H1 (cell line): ENCODE measurements around the gene PSMC3IP. TPM values are rescaled to one million over a fixed set of nuclear protein-coding genes. Genes with fewer than 3 reads are reported as not detected.

ENCODE experiments used
- CTCF ChIA-PET: fragments of 300-600 bp; sonication (Branson Sonifier 250); formaldehyde crosslinking; loops from one replicate; lab custom pipeline; 2021; ENCODE audit not compliant: partially characterized antibody; lab: Charles Lee
- POLR2A ChIA-PET: fragments of 300-600 bp; sonication (Branson Sonifier 250); formaldehyde crosslinking; loops from one replicate; lab custom pipeline; 2021; ENCODE audit warnings: inconsistent platforms; ENCODE audit not compliant: partially characterized antibody; lab: Charles Lee
- DNase-seq, 2 experiments: peaks; one replicate each; pipeline versions ENCODE4 v3.0.0 to v3.0.0-alpha.2; 2010 to 2022; ENCODE audit warnings: low spot score in 2 of 2, low read depth in 1 of 2, mixed read lengths in 1 of 2
- FAIRE-seq: peaks from 2 replicates; lab custom pipeline; 2011; peaks lifted over from hg19 to GRCh38; lab: Jason Lieb, UNC
- H2AFZ ChIP-seq: 2 replicates; pipeline ENCODE4 v1.8.1; 2012; ENCODE audit warnings: low read length, inconsistent platforms
- H2AK5ac ChIP-seq: 2 replicates; pipeline ENCODE4 v1.6.1; 2013; ENCODE audit warnings: low read depth, low read length
- H2BK120ac ChIP-seq: replicated peaks from 2 replicates; pipeline ENCODE3; 2013; ENCODE audit warnings: low read depth, low read length, inconsistent platforms
- H2BK12ac ChIP-seq: 2 replicates; pipeline ENCODE4 v1.6.1; 2013; ENCODE audit warnings: low read depth, low read length
- H2BK15ac ChIP-seq: 2 replicates; pipeline ENCODE4 v1.6.1; 2013; ENCODE audit warnings: low read length
- H2BK20ac ChIP-seq: 2 replicates; pipeline ENCODE4 v1.6.1; 2013; ENCODE audit warnings: low read length
- H2BK5ac ChIP-seq: 2 replicates; pipeline ENCODE4 v1.6.1; 2013; ENCODE audit warnings: low read depth, low read length
- H3K14ac ChIP-seq: 2 replicates; pipeline ENCODE4 v1.6.1; 2013; ENCODE audit warnings: inconsistent platforms; ENCODE audit not compliant: insufficient read length
- H3K18ac ChIP-seq: 2 replicates; pipeline ENCODE4 v1.6.1; 2013; ENCODE audit warnings: low read length; ENCODE audit errors: extremely low read depth
- H3K23ac ChIP-seq: 2 replicates; pipeline ENCODE4 v1.6.1; 2013; ENCODE audit warnings: inconsistent platforms; ENCODE audit not compliant: insufficient read length
- H3K23me2 ChIP-seq: 2 replicates; pipeline ENCODE4 v1.6.1; 2013; ENCODE audit warnings: low read depth, low read length
- H3K27ac ChIP-seq: 2 replicates; pipeline ENCODE4 v1.6.1; 2011; ENCODE audit warnings: low read depth, low read length, inconsistent platforms
- H3K27me3 ChIP-seq, 4 experiments: replicated peaks in 1 of 4; 1 replicate in 1 of 4; 2 replicates in 3 of 4; pipeline versions ENCODE4 v1.6.1 to v1.8.1; 2011 to 2013; ENCODE audit warnings: low read length in 3 of 4, mild to moderate bottlenecking in 3 of 4, inconsistent platforms in 2 of 4, mixed read lengths in 2 of 4, moderate library complexity in 1 of 4; ENCODE audit not compliant: control insufficient read depth in 3 of 4, insufficient read depth in 3 of 4; ENCODE audit errors: extremely low read depth in 1 of 4
- H3K36me3 ChIP-seq, 4 experiments: 2 replicates each; pipeline versions ENCODE4 v1.6.1 to v1.8.1; 2011 to 2013; ENCODE audit warnings: mild to moderate bottlenecking in 4 of 4, low read length in 3 of 4, moderate library complexity in 2 of 4, control low read depth in 1 of 4, inconsistent platforms in 1 of 4; ENCODE audit not compliant: insufficient read depth in 4 of 4, control insufficient read depth in 2 of 4
- H3K4ac ChIP-seq: replicated peaks from 2 replicates; pipeline ENCODE3; 2013; ENCODE audit warnings: low read length, low read depth, mixed read lengths, inconsistent platforms; ENCODE audit not compliant: insufficient read length
- H3K4me1 ChIP-seq, 4 experiments: replicated peaks in 1 of 4; 1 replicate in 1 of 4; 2 replicates in 3 of 4; pipeline versions ENCODE4 v1.6.1 to v1.8.1; 2011 to 2013; ENCODE audit warnings: low read length in 3 of 4, inconsistent platforms in 2 of 4, mixed read lengths in 1 of 4; ENCODE audit not compliant: insufficient read depth in 4 of 4, control insufficient read depth in 3 of 4
- H3K4me2 ChIP-seq, 2 experiments: 2 replicates each; pipeline versions ENCODE4 v1.6.1 to v1.8.1; 2011 to 2013; ENCODE audit warnings: low read depth in 2 of 2, low read length in 2 of 2, control low read depth in 1 of 2, inconsistent platforms in 1 of 2, mild to moderate bottlenecking in 1 of 2; ENCODE audit not compliant: insufficient read depth in 1 of 2
- H3K4me3 ChIP-seq, 4 experiments: fragments of 200-600, 300-600 bp in 1 of 4; sonication (generic), shearing (Covaris generic), sonication (Bioruptor Twin) in 1 of 4; 2 replicates each; pipeline versions ENCODE4 v1.5.1 to v1.8.1; 2011 to 2016; ENCODE audit warnings: low read length in 4 of 4, low read depth in 3 of 4, control low read depth in 2 of 4, inconsistent platforms in 2 of 4, mild to moderate bottlenecking in 2 of 4, mixed read lengths in 1 of 4, moderate library complexity in 1 of 4; ENCODE audit not compliant: insufficient read depth in 2 of 4; ENCODE audit errors: extremely low read depth in 1 of 4
- H3K56ac ChIP-seq: replicated peaks from 2 replicates; pipeline ENCODE3; 2013; ENCODE audit warnings: low read depth, mild to moderate bottlenecking, mixed read lengths, low read length, inconsistent platforms; ENCODE audit not compliant: insufficient read length
- H3K79me1 ChIP-seq: 2 replicates; pipeline ENCODE4 v1.6.1; 2013; ENCODE audit warnings: low read depth, low read length, control low read depth
- H3K79me2 ChIP-seq, 2 experiments: 2 replicates each; pipeline versions ENCODE4 v1.6.1 to v1.8.1; 2012 to 2013; ENCODE audit warnings: low read length in 2 of 2, mild to moderate bottlenecking in 2 of 2, inconsistent platforms in 1 of 2; ENCODE audit not compliant: insufficient read depth in 2 of 2, control insufficient read depth in 1 of 2
- H3K9ac ChIP-seq, 4 experiments: replicated peaks in 1 of 4; 1 replicate in 1 of 4; 2 replicates in 3 of 4; pipeline versions ENCODE4 v1.6.1 to v1.8.1; 2011 to 2013; ENCODE audit warnings: low read depth in 3 of 4, low read length in 3 of 4, control low read depth in 2 of 4, mild to moderate bottlenecking in 2 of 4, moderate library complexity in 2 of 4, inconsistent platforms in 1 of 4; ENCODE audit errors: extremely low read depth in 1 of 4
- H3K9me3 ChIP-seq, 2 experiments: 2 replicates each; pipeline versions ENCODE4 v1.6.1 to v1.8.1; 2012 to 2013; ENCODE audit warnings: mild to moderate bottlenecking in 2 of 2, moderate library complexity in 2 of 2, control low read depth in 1 of 2, inconsistent platforms in 1 of 2, low read depth in 1 of 2, low read length in 1 of 2, mixed read lengths in 1 of 2; ENCODE audit not compliant: insufficient read depth in 2 of 2
- H4K20me1 ChIP-seq, 2 experiments: replicated peaks in 1 of 2; 2 replicates each; pipeline versions ENCODE3 to v1.8.1; 2011 to 2013; ENCODE audit warnings: inconsistent platforms in 2 of 2, low read length in 2 of 2, mild to moderate bottlenecking in 1 of 2; ENCODE audit not compliant: insufficient read depth in 2 of 2, control insufficient read depth in 1 of 2
- H4K5ac ChIP-seq: 2 replicates; pipeline ENCODE4 v1.6.1; 2013; ENCODE audit warnings: low read length, low read depth, mixed read lengths, inconsistent platforms; ENCODE audit not compliant: insufficient read length
- H4K8ac ChIP-seq: 2 replicates; pipeline ENCODE4 v1.8.0; 2013; ENCODE audit warnings: mild to moderate bottlenecking, moderate library complexity, low read length, inconsistent platforms; ENCODE audit not compliant: insufficient read depth; ENCODE audit errors: extremely low read depth
- H4K91ac ChIP-seq: replicated peaks from 2 replicates; pipeline ENCODE3; 2013; ENCODE audit warnings: low read length, mixed read lengths, inconsistent platforms; ENCODE audit not compliant: insufficient read length
- ASH2L ChIP-seq: fragments of 200-600, 300-600 bp; sonication (generic); IDR thresholded peaks from one replicate; pipeline ENCODE4 v1.7.1; 2017; ENCODE audit warnings: low read length
- CEBPB ChIP-seq: IDR thresholded peaks from 2 replicates; pipeline ENCODE4 v1.6.1; 2012; ENCODE audit warnings: low read depth, low read length
- CTCF ChIP-seq, 3 experiments: IDR thresholded peaks; 1 replicate in 2 of 3; 2 replicates in 1 of 3; pipeline versions ENCODE4 v1.5.1 to v1.6.1; 2011; ENCODE audit warnings: low read length in 3 of 3, mild to moderate bottlenecking in 3 of 3, inconsistent platforms in 2 of 3, low read depth in 1 of 3, moderate library complexity in 1 of 3; ENCODE audit not compliant: insufficient read depth in 1 of 3; ENCODE audit errors: control extremely low read depth in 1 of 3
- SAP30 ChIP-seq: fragments of 300-600 bp; sonication (generic); IDR thresholded peaks from 2 replicates; pipeline ENCODE4 v1.7.1; 2012; ENCODE audit warnings: low read length, moderate library complexity, mild to moderate bottlenecking, inconsistent platforms; ENCODE audit not compliant: insufficient read depth, insufficient replicate concordance
- SP2 ChIP-seq: IDR thresholded peaks from 2 replicates; pipeline ENCODE4 v1.6.1; 2012; ENCODE audit warnings: mild to moderate bottlenecking, low read length, inconsistent platforms
- USF2 ChIP-seq: IDR thresholded peaks from 2 replicates; pipeline ENCODE4 v1.6.1; 2011; ENCODE audit warnings: low read length, improper control_type of control experiment
- WGBS, 2 experiments: shearing (Covaris generic) in 1 of 2; methylation state at CpG; one replicate each; pipeline versions ENCODE4 v1.1.6 to v1.1.7; 2013 to 2015; ENCODE audit warnings: low lambda C conversion rate in 2 of 2, mixed read lengths in 2 of 2, inconsistent platforms in 1 of 2, low coverage in 1 of 2, missing lambda C conversion rate in 1 of 2; ENCODE audit not compliant: insufficient replicate concordance in 2 of 2, insufficient coverage in 1 of 2, insufficient read length in 1 of 2; ENCODE audit errors: extremely low coverage in 1 of 2, missing lambda C conversion rate in 1 of 2; 5-methylcytosine and 5-hydroxymethylcytosine counted together
- polyA plus RNA-seq, 7 experiments: library from polyadenylated mRNA; depleted of rRNA in 3 of 7; stranded (reverse) in 5 of 7; unstranded in 2 of 7; fragments of >200 nt in 5 of 7; fragments of 200-250 nt in 2 of 7; gene quantifications; 1 replicate in 5 of 7; 2 replicates in 1 of 7; 4 replicates in 1 of 7; pipeline versions ENCODE4 v1.2.1 to v1.2.3, GENCODE V29; 2011 to 2013; ENCODE audit warnings: missing spikeins in 2 of 7, mixed read lengths in 2 of 7
- total RNA-seq: library from RNA; stranded (reverse); fragmentation: NEBNext Ultra II Directional; extraction: Animal tissue kit (Norgen Biotek cat#: 25700); gene quantifications from 2 replicates; pipeline ENCODE4 v1.2.1, GENCODE V29; 2021

PSMC3IP gene
- total and polyA plus RNA-seq, 2 of the 8 experiments (the other 6 are each of a cell fraction or from before 2014, with no cell fraction given), result 11.5 to 21.9 TPM

- POLR2A ChIA-PET, result interaction anchor here (0.9 to 8.1 kb wide), 6 partner anchors 13 to 174 kb away, joined by 3 to 74 read pairs (median 4); partner anchors contain the start of gene PSMC3IP
These were observed 15.0 kb downstream of the PSMC3IP start for GRCh38 chr17:42562388-42563142.

More at GRCh38 chr17:42562388-42563142, 15.0 kb downstream of the PSMC3IP start:
- TF ChIP-seq SAP30 (no peak), ASH2L (no peak), USF2 (no peak), SP2 (no peak), CTCF (IDR thresholded peaks at IDR 0.05; ENCODE audit: control extremely low read depth in 1 of 3, insufficient read depth in 1 of 3, low read depth in 1 of 3, low read length in 3 of 3) (no peak), CEBPB (no peak)
- Histone ChIP-seq H2BK5ac (peak overlapping the region; percentile 61; the same call in 1 of the 2 replicates), H2BK20ac (no peak overlapping the region), H3K4me3 (peak overlapping the region; percentile 82 to 98 (median 88)), H2BK15ac (0 out of 2 replicates have a peak overlapping the region, but pooled peaks have one; percentile 61), H2BK12ac (0 out of 2 replicates have a peak overlapping the region, but pooled peaks have one; percentile 39), H4K20me1 (peaks cover 0 to 1% of the 10 kb centered on the region in 2 experiments), H2BK120ac (no peak overlapping the region), H3K14ac (no peak overlapping the region), H3K4ac (peak overlapping the region; percentile 15), H3K4me1 (peaks cover 0 to 18% (median 8%) of the 10 kb centered on the region in 4 experiments; a peak in 5 of 7 replicates), H3K23ac (no peak overlapping the region), H3K79me1 (peaks cover 14% of the 10 kb centered on the region), H4K8ac (peak overlapping the region; percentile 79; the same call in 1 of the 2 replicates), H3K9ac (peak overlapping the region; percentile 83 to 85 (median 84)), H3K23me2 (peaks cover 15% of the 10 kb centered on the region), H3K27ac (peak overlapping the region; percentile 12), H4K91ac (peak overlapping the region; percentile 8), H2AK5ac (0 out of 2 replicates have a peak overlapping the region, but pooled peaks have one; percentile 29), H4K5ac (peak overlapping the region; percentile 34), H3K4me2 (peak overlapping the region; percentile 88 to 91), H2AFZ (no peak overlapping the region; the same call in 1 of the 2 replicates), H3K27me3 (no peaks in the 10 kb centered on the region), H3K18ac (no peak overlapping the region), H3K9me3 (no peaks in the 10 kb centered on the region), H3K36me3 (peaks cover 3 to 17% (median 11%) of the 10 kb centered on the region in 4 experiments; a peak in 6 of 8 replicates), H3K79me2 (peaks cover 9 to 19% of the 10 kb centered on the region in 2 experiments; a peak in 3 of 4 replicates), H3K56ac (no peak overlapping the region)
- FAIRE-seq, result no peak
- CTCF ChIA-PET, result interaction anchor here (1.0 to 1.5 kb wide), 5 partner anchors 14 to 747 kb away, joined by 3 to 7 read pairs (median 4); no protein-coding TSS in a partner anchor
- 26% methylated on average over 48 of the region's 48 CpGs; no CpG with 5 or more reads in 1 of the 2 experiments for WGBS, 2 experiments
- no peak for DNase-seq
